ENCODE data around the gene DEPDC1B.
"Not testable (repeated sequence)": the region's sequence is repeated elsewhere in the genome, so short reads cannot be mapped to it uniquely, and the experiment has no call there.

DEPDC1B gene

GRCh38 chr5:60578315-60578714 is 121.7 kb downstream of the DEPDC1B start:
- peak; percentile 11 for DNase-seq

- DNase-seq, result no peak
These were observed 122.8 kb downstream of the DEPDC1B start for GRCh38 chr5:60577116-60577515.

- no peak for DNase-seq
These were observed 123.5 kb downstream of the DEPDC1B start for GRCh38 chr5:60576425-60576824.

GRCh38 chr5:60568646-60569045 is 131.3 kb downstream of the DEPDC1B start:
- DNase-seq, result no peak

GRCh38 chr5:60563696-60564324 is 136.2 kb downstream of the DEPDC1B start:
- DNase-seq, result no peak

GRCh38 chr5:60553291-60553690 is 146.7 kb downstream of the DEPDC1B start:
- DNase-seq, result not testable (repeated sequence)

GRCh38 chr5:60551829-60552228 is 148.1 kb downstream of the DEPDC1B start:
- no peak for DNase-seq

- no peak for DNase-seq
These were observed 148.7 kb downstream of the DEPDC1B start for GRCh38 chr5:60551250-60551649.

- DNase-seq, result no peak
These were observed 149.7 kb downstream of the DEPDC1B start for GRCh38 chr5:60550311-60550710.

- no peak for DNase-seq
These were observed 150.1 kb downstream of the DEPDC1B start for GRCh38 chr5:60549841-60550240.
